ENCODE data around the gene ARHGEF12. TPM values are rescaled to one million over a fixed set of nuclear protein-coding genes. Genes with fewer than 3 reads are reported as not detected.

ARHGEF12 gene
- total and polyA plus RNA-seq, 10 of the 15 experiments (the other 5 are each of a cell fraction or from before 2014, with no cell fraction given), result 2.7 to 40.8 (median 20.9) TPM

DNA sequence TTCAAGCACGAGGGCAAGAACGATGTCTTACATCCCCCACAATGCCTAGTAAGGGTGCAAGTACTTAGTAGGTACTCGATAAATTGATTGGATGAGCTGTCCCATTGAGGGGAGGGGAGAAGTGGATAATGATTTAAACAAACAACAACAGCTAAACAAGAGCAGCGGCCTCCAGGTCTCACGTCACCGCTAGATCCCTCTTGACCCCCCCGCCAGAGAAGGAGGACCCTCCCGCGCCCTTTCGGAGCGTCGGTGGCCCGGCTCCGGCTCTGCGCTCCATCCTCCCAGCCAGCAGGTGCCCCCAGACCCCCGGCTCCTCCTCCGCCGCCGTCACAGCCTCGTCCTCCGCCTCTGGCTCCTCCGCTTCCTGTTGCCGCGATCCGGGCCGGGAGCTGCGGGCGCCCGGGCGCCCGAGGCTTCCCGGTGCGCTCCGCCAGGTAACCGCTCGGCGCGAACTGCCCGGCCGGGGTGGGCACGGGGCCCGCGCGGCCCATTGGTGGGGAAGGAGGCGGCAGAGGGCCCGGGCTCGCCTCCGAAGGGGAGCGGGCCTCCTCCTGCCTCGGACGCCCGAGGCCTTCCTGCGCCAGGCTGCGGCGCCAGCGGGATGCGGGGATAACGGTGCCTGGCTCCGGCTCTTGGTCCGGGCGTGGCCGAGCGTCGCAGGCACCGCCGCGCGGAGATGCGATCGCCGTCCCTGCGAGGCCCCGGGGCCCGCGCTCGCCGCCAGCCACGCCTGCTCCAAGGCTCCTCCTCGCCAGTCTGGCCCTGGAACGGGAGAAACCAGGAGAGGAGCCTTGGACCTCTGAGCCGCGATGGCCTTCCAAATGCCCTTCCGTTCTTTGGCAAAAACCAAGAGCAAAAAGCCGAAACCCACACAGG lies 11.0 kb upstream of the ARHGEF12 start, which contains the start of gene TLCD5:
Gene TLCD5, plus strand, starts transcription at position 368 of the 879 bp plus-strand sequence. CDS start 2,143 bp downstream, outside the sequence.
- RAD21 ChIA-PET (ENCODE audit: unreplicated experiment), result interaction anchor here (1.2 to 1.8 kb wide), 3 partner anchors 9 to 180 kb away, joined by 3 to 8 read pairs (median 4); no protein-coding TSS in a partner anchor
- Histone ChIP-seq H3K9ac (ENCODE audit: control insufficient read depth, insufficient read depth, low read length) (peak within 1 kb of the TSS; percentile 66), H4K20me1 (ENCODE audit: control insufficient read depth, insufficient read depth) (no peaks in the 10 kb centered on the region), H3K27ac (ENCODE audit: control insufficient read depth, insufficient read depth) (peak within 1 kb of the TSS; percentile 35), H3K4me1 (ENCODE audit: control insufficient read depth, insufficient read depth, low read length) (no peaks in the 10 kb centered on the region), H3K9me3 (replicated peaks; ENCODE audit: control insufficient read depth, insufficient read depth, low read length) (no peaks in the 10 kb centered on the region; the same call in 2 of the 3 replicates), H3K36me3 (ENCODE audit: control insufficient read depth in 2 of 2, insufficient read depth in 2 of 2, low read length in 1 of 2) (no peaks in the 10 kb centered on the region), H3K4me2 (ENCODE audit: control insufficient read depth, insufficient read depth) (peak within 1 kb of the TSS; percentile 87), H3K4me3 (peak within 1 kb of the TSS; percentile 72), H2AFZ (ENCODE audit: control insufficient read depth, low read depth, low read length) (peak within 1 kb of the TSS; percentile 72), H3K79me2 (ENCODE audit: control insufficient read depth, insufficient read depth, low read length) (no peaks in the 10 kb centered on the region), H3K27me3 (replicated peaks in 1 of 2; ENCODE audit: control insufficient read depth in 2 of 2, insufficient read depth in 2 of 2, low read length in 1 of 2) (no peaks in the 10 kb centered on the region; a peak in 2 of 4 replicates)
- peak; percentile 87 for ATAC-seq
- CTCF ChIA-PET, result interaction anchor here (1.2 to 3.1 kb wide), 6 partner anchors 9 to 184 kb away, joined by 3 to 25 read pairs (median 5); no protein-coding TSS in a partner anchor
- POLR2A ChIA-PET, result interaction anchor here (0.6 to 1.7 kb wide), 3 partner anchors 11 to 75 kb away, joined by 4 to 7 read pairs (median 4); partner anchors contain the start of gene ARHGEF12
- no TSS peak for BruUV-seq (replicated peaks)
- SMC1A ChIA-PET (ENCODE audit: uncharacterized antibody, unreplicated experiment), result interaction anchor here (0.6 to 3.1 kb wide), 6 partner anchors 10 to 570 kb away, joined by 3 to 15 read pairs (median 6); no protein-coding TSS in a partner anchor
- FAIRE-seq, result no peak
- in situ Hi-C loops (cut with MboI) (no loop called here), intact Hi-C loops (cut with micrococcal nuclease; ENCODE audit: unreplicated experiment) (no loop called here)
- no peak for DNase-seq (ENCODE audit: low read depth, low spot score)
- 5% methylated on average over 45 of the region's 84 CpGs for WGBS (ENCODE audit: insufficient coverage, insufficient replicate concordance, low lambda C conversion rate, missing lambda C conversion rate)
- TF ChIP-seq SUPT20H (IDR thresholded peaks at IDR 0.05; ENCODE audit: borderline replicate concordance, control insufficient read depth, low read depth, low read length) (no peak), PAX8 (IDR thresholded peaks at IDR 0.05) (no peak), SMAD5 (IDR thresholded peaks at IDR 0.05; ENCODE audit: low read depth) (no peak), DPF2 (IDR thresholded peaks at IDR 0.05) (peak; percentile 80), TCF12 (IDR thresholded peaks at IDR 0.05; ENCODE audit: low read depth, low read length) (no peak), POLR2AphosphoS5 (IDR thresholded peaks at IDR 0.05; ENCODE audit: low read length) (peak; percentile 44; the same call in 1 of the 2 replicates), ESRRA (IDR thresholded peaks at IDR 0.05; ENCODE audit: low read length) (no peak; the same call in 1 of the 2 replicates), EED (IDR thresholded peaks at IDR 0.05; ENCODE audit: low read depth) (peak; percentile 25; the same call in 1 of the 2 replicates), ASH2L (IDR thresholded peaks at IDR 0.05; ENCODE audit: borderline replicate concordance, low read depth) (no peak), SUZ12 (IDR thresholded peaks at IDR 0.05; ENCODE audit: unreplicated experiment) (no peak), CBX3 (IDR thresholded peaks at IDR 0.05; ENCODE audit: borderline replicate concordance, low read depth) (no peak), RCOR1 (conservative IDR thresholded peaks at IDR 0.05; ENCODE audit: low read depth, low read length) (no peak), KDM1A (IDR thresholded peaks at IDR 0.05; ENCODE audit: borderline replicate concordance) (no peak), BMI1 (IDR thresholded peaks at IDR 0.05; ENCODE audit: borderline replicate concordance) (no peak), MEF2A (IDR thresholded peaks at IDR 0.05; ENCODE audit: insufficient read depth, low read depth, low read length) (no peak), ZZZ3 (IDR thresholded peaks at IDR 0.05; ENCODE audit: control insufficient read depth, insufficient read length, low read depth) (no peak), POU2F2 (IDR thresholded peaks at IDR 0.05; ENCODE audit: borderline replicate concordance, low read depth, low read length) (no peak)
- TF ChIP-seq, protein P1, sequence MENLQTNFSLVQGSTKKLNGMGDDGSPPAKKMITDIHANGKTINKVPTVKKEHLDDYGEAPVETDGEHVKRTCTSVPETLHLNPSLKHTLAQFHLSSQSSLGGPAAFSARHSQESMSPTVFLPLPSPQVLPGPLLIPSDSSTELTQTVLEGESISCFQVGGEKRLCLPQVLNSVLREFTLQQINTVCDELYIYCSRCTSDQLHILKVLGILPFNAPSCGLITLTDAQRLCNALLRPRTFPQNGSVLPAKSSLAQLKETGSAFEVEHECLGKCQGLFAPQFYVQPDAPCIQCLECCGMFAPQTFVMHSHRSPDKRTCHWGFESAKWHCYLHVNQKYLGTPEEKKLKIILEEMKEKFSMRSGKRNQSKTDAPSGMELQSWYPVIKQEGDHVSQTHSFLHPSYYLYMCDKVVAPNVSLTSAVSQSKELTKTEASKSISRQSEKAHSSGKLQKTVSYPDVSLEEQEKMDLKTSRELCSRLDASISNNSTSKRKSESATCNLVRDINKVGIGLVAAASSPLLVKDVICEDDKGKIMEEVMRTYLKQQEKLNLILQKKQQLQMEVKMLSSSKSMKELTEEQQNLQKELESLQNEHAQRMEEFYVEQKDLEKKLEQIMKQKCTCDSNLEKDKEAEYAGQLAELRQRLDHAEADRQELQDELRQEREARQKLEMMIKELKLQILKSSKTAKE (IDR thresholded peaks at IDR 0.05; ENCODE audit: low read depth, poor library complexity, severe bottlenecking), result no peak
- TF ChIP-seq, protein P2, sequence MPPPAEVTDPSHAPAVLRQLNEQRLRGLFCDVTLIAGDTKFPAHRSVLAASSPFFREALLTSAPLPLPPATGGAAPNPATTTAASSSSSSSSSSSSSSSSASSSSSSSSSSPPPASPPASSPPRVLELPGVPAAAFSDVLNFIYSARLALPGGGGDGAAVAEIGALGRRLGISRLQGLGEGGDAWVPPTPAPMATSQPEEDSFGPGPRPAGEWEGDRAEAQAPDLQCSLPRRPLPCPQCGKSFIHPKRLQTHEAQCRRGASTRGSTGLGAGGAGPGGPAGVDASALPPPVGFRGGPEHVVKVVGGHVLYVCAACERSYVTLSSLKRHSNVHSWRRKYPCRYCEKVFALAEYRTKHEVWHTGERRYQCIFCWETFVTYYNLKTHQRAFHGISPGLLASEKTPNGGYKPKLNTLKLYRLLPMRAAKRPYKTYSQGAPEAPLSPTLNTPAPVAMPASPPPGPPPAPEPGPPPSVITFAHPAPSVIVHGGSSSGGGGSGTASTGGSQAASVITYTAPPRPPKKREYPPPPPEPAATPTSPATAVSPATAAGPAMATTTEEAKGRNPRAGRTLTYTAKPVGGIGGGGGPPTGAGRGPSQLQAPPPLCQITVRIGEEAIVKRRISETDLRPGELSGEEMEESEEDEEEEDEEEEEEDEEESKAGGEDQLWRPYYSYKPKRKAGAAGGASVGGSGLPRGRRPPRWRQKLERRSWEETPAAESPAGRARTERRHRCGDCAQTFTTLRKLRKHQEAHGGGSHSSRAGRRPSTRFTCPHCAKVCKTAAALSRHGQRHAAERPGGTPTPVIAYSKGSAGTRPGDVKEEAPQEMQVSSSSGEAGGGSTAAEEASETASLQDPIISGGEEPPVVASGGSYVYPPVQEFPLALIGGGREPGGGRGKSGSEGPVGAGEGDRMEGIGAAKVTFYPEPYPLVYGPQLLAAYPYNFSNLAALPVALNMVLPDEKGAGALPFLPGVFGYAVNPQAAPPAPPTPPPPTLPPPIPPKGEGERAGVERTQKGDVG (CRISPR knock-in tag; IDR thresholded peaks at IDR 0.05), result no peak
